ENCODE data around the gene ARID5B. TPM values are rescaled to one million over a fixed set of nuclear protein-coding genes. Genes with fewer than 3 reads are reported as not detected.

The ARID5B gene
- total and polyA plus RNA-seq, 2 of the 4 experiments (the other 2 are of a cell fraction): 41.0 to 125 TPM

GRCh38 chr10:61944410-61945147 lies 43.1 kb downstream of the ARID5B start:
- ATAC-seq (ENCODE audit: low read depth): no peak
- H3K14ac ChIP-seq (replicated peaks; ENCODE audit: low read depth, low read length): no peak overlapping the region
- H4K20me1 ChIP-seq (ENCODE audit: insufficient read depth, low read length): peaks cover 6% of the 10 kb centered on the region; the same call in 1 of the 2 replicates
- no peak for TF ChIP-seq MXI1 (IDR thresholded peaks at IDR 0.05; ENCODE audit: borderline replicate concordance, low read depth, low read length)
- TF ChIP-seq CHD1 (IDR thresholded peaks at IDR 0.05; ENCODE audit: low read depth, low read length): no peak
- TF ChIP-seq CEBPB (IDR thresholded peaks at IDR 0.05; ENCODE audit: low read depth, low read length): no peak
- TF ChIP-seq POLR2A (IDR thresholded peaks at IDR 0.05; ENCODE audit: low read depth, low read length): no peak
- no peak for TF ChIP-seq FOS (IDR thresholded peaks at IDR 0.05; ENCODE audit: low read depth, low read length)
- TF ChIP-seq MAFK (IDR thresholded peaks at IDR 0.05; ENCODE audit: low read depth, low read length): 0 out of 2 replicates have a peak, but pooled peaks have one; percentile 7
- no peak for TF ChIP-seq NFE2L2 (IDR thresholded peaks at IDR 0.05; ENCODE audit: low read depth, low read length)
- no peak overlapping the region for H3K4me3 ChIP-seq (ENCODE audit: insufficient read depth, low read depth, low read length)
- H4K91ac ChIP-seq (ENCODE audit: insufficient read depth, low read depth, low read length): no peak overlapping the region; the same call in 1 of the 2 replicates
- H2BK20ac ChIP-seq (ENCODE audit: low read depth, low read length): 0 out of 2 replicates have a peak overlapping the region, but pooled peaks have one; percentile 20
- H3K9me1 ChIP-seq (ENCODE audit: insufficient read depth, low read length): peaks cover 4% of the 10 kb centered on the region
- peaks cover 14% of the 10 kb centered on the region for H3K4me1 ChIP-seq (ENCODE audit: control insufficient read depth, insufficient read depth, low read length)
- no peak overlapping the region for H2AK5ac ChIP-seq (ENCODE audit: low read depth, low read length)
- H3K9ac ChIP-seq (ENCODE audit: low read depth, low read length): no peak overlapping the region
- H2AK9ac ChIP-seq (replicated peaks; ENCODE audit: low read depth, low read length, poor library complexity): no peak overlapping the region
- H3K56ac ChIP-seq (ENCODE audit: extremely low read depth, insufficient read depth, low read length): no peak overlapping the region
- in situ Hi-C loops (cut with MboI; ENCODE audit: low sequenced_read_pairs) (no loop called here), dilution Hi-C loops (cut with HindIII; ENCODE audit: low sequenced_read_pairs, unreplicated experiment) (no loop called here), intact Hi-C loops (cut with micrococcal nuclease) (loop anchor here (2.0 kb wide), 1 partner anchor 20 kb away; no protein-coding TSS in a partner anchor)
- ChIA-PET POLR2A (ENCODE audit: unreplicated experiment) (no interaction called here), CTCF (interaction anchor here (0.6 kb wide), 1 partner anchor 192 kb away, joined by 3 read pairs; no protein-coding TSS in a partner anchor)
- BruUV-seq (replicated peaks): no TSS peak
- H3K9me3 ChIP-seq (ENCODE audit: control insufficient read depth, insufficient read depth, low read length): no peaks in the 10 kb centered on the region
- H3K4me2 ChIP-seq (ENCODE audit: low read depth, low read length): peak overlapping the region; percentile 25; the same call in 1 of the 2 replicates
- no peak for DNase-seq
- no peak overlapping the region for H3K23ac ChIP-seq (ENCODE audit: low read depth, low read length)
- WGBS, 2 experiments (ENCODE audit: extremely low coverage in 2 of 2, insufficient read length in 1 of 2): no CpG with 5 or more reads among the region's 1 CpG
- H2BK15ac ChIP-seq (ENCODE audit: low read depth, low read length): no peak overlapping the region; the same call in 2 of the 3 replicates
- peak overlapping the region; percentile 43; the same call in 1 of the 2 replicates for H3K4ac ChIP-seq (ENCODE audit: low read depth, low read length)
- peak overlapping the region; percentile 92 for H4K5ac ChIP-seq (ENCODE audit: low read depth, low read length)
- H4K8ac ChIP-seq (ENCODE audit: low read depth in 2 of 2, low read length in 2 of 2): peak overlapping the region in 1 of 2 experiments; percentile 5; a peak in 1 of 4 replicates
- peak overlapping the region; percentile 71 for H2BK5ac ChIP-seq (ENCODE audit: low read depth, low read length, poor library complexity, severe bottlenecking)
- H3K18ac ChIP-seq (ENCODE audit: low read depth, low read length): peak overlapping the region; percentile 95
- peaks cover 33% of the 10 kb centered on the region for H3K36me3 ChIP-seq (ENCODE audit: control insufficient read depth, insufficient read depth, low read length)
- H2BK120ac ChIP-seq (ENCODE audit: low read depth, low read length): peak overlapping the region; percentile 43; the same call in 1 of the 2 replicates
- peaks cover 19 to 64% of the 10 kb centered on the region in 2 experiments for H3K79me1 ChIP-seq (ENCODE audit: low read depth in 1 of 2, low read length in 2 of 2)
- no peaks in the 10 kb centered on the region for H3K27me3 ChIP-seq (ENCODE audit: control insufficient read depth, insufficient read depth, low read length)
- H3K27ac ChIP-seq (ENCODE audit: insufficient read depth, low read length): peak overlapping the region; percentile 83; the same call in 1 of the 2 replicates
- no peak overlapping the region for H2AFZ ChIP-seq (replicated peaks; ENCODE audit: low read length, poor library complexity)
